Coronary artery (tissue), 2 donors: ENCODE data around the gene FPGS.

Source experiments
- DNase-seq: peaks from one replicate; pipeline ENCODE4 v3.0.0-alpha.2; 2017; ENCODE audit warnings: low spot score
- H3K27ac ChIP-seq, 2 donors: fragments of 200-600 bp; sonication (generic); one replicate each; pipeline ENCODE4 v1.5.1; 2016 to 2019
- H3K4me3 ChIP-seq: fragments of 200-600 bp; sonication (generic); 2 replicates; pipeline ENCODE4 v1.5.1; 2016; ENCODE audit warnings: mild to moderate bottlenecking, moderate library complexity
- CTCF ChIP-seq: fragments of 200-600 bp; sonication (generic); IDR thresholded peaks from one replicate; pipeline ENCODE4 v1.5.1; 2019; ENCODE audit warnings: antibody characterized with exemption

Gene FPGS

DNA sequence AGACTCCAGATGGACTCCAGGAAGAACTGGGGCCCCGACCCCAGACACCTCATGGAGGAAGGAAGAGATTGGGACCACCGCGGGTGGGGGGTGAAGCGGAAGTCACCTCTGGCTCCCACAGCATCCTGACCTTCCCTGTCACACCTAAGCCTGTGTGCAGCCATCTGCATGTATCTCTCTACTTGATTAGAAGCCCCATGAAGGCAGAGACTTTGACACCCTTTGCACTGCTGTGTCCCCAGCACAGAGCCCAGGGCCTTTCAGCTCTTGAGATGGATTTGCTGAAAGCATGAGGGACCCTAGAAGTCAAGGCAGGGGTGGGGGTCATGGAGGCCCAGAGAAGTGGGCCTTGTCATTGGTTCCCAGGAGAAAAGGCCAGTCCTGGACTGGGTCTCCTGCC lies 54.6 kb downstream of the FPGS start:
- no peak overlapping the region for H3K4me3 ChIP-seq
- no peak for TF ChIP-seq CTCF
- DNase-seq: no peak
- peak overlapping the region; percentile 74 to 92 for H3K27ac ChIP-seq

GRCh38 chr9:127858041-127858512 lies 55.4 kb downstream of the FPGS start:
- no peak for DNase-seq
- TF ChIP-seq CTCF: no peak
- Histone ChIP-seq H3K4me3 (peak overlapping the region; percentile 39), H3K27ac (peak overlapping the region; percentile 74 to 92)

DNA sequence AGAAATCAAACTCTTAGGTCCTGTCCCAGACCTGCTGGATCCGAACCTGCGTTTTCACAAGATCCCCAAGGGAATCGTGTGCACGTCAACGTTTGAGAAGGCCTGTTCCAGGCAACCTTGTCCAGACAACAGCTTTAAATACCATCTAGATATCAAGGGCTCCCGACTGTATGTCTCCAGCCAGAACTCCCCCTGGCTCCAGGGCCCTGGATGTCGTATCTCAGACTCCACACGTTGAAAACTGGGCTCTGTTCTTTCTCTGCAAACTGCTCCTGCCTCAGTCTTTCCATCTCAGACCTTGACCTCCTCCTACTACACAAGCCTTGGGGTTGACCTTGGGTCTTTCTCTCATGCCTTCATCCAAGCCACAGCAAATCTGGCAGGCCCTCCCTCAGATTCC lies 57.6 kb downstream of the FPGS start:
- DNase-seq: peak; percentile 92
- H3K4me3 ChIP-seq: no peak overlapping the region
- H3K27ac ChIP-seq: peak overlapping the region; percentile 74 to 92
- TF ChIP-seq CTCF: no peak

- no peak overlapping the region for H3K4me3 ChIP-seq
- peak overlapping the region; percentile 74 to 92 for H3K27ac ChIP-seq
- no peak for TF ChIP-seq CTCF
- DNase-seq: no peak
Observed at GRCh38 chr9:127860779-127861178, 58.1 kb downstream of the FPGS start.

- H3K27ac ChIP-seq: peak overlapping the region; percentile 78 to 92
- no peak for TF ChIP-seq CTCF
- DNase-seq: no peak
- no peak overlapping the region for H3K4me3 ChIP-seq
Observed at GRCh38 chr9:127862075-127863011, 59.7 kb downstream of the FPGS start.

DNA sequence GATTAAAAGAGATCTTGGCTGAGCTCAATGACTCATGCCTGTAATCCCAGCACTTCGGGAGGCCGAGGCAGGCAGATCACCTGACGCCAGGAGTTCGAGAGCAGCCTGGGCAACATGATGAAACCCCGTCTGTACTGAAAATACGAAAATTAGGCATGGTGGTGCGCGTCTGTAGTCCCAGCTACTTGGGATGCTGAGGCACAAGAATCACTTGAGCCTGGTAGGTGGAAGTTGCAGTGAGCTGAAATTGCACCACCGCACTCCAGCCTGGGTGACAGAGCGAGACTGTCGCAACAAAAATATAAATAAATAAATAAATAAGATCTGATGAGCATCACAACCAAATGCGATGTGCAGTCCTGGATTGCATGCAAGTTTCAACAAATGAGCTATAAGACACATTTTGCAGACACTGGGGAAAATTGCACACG lies 60.5 kb downstream of the FPGS start:
- Histone ChIP-seq H3K4me3 (no peak overlapping the region), H3K27ac (peak overlapping the region; percentile 78 to 92)
- DNase-seq: no peak
- no peak for TF ChIP-seq CTCF
